Activated T-helper 17 cell treated with anti-CD3 and anti-CD28 coated beads, Interleukin-2, amount 50 U/mL, for 72 hours (primary cell): Measurements from ENCODE around the gene TEX50. TPM values are rescaled to one million over a fixed set of nuclear protein-coding genes. Genes with fewer than 3 reads are reported as not detected.
"Not testable (repeated sequence)": the region's sequence is repeated elsewhere in the genome, so short reads cannot be mapped to it uniquely, and the experiment has no call there.

ENCODE experiments used
- ATAC-seq: fragments of 150-1000 bp; cut with Tn5 transposase; replicated peaks from 2 replicates; pipeline ENCODE4 v1.10.0; 2021; ENCODE audit warnings: mild to moderate bottlenecking, moderate library complexity
- H3K27ac Mint-ChIP-seq: one replicate; pipeline ENCODE4 v1.8.0; 2022; ENCODE audit warnings: mixed read lengths
- H3K27me3 Mint-ChIP-seq: one replicate; pipeline ENCODE4 v1.8.0; 2022; ENCODE audit warnings: mixed read lengths
- H3K36me3 Mint-ChIP-seq: one replicate; pipeline ENCODE4 v1.8.0; 2022; ENCODE audit warnings: low read depth, mild to moderate bottlenecking, mixed read lengths
- H3K4me1 Mint-ChIP-seq: one replicate; pipeline ENCODE4 v1.8.0; 2022; ENCODE audit warnings: mixed read lengths
- H3K4me3 Mint-ChIP-seq: one replicate; pipeline ENCODE4 v1.8.0; 2022; ENCODE audit warnings: mild to moderate bottlenecking, mixed read lengths
- H3K9me3 Mint-ChIP-seq: one replicate; pipeline ENCODE4 v1.8.0; 2022; ENCODE audit warnings: mixed read lengths
- total RNA-seq, 2 donors: library from RNA; stranded (reverse); gene quantifications; one replicate each; pipeline ENCODE4 v1.2.3, GENCODE V29; 2022

TEX50 gene
- total RNA-seq, 2 donors from 2014 or later, result not detected

- Mint-ChIP-seq H3K36me3 (no peaks in the 10 kb centered on the region), H3K9me3 (peaks cover 11% of the 10 kb centered on the region), H3K27ac (no peak overlapping the region), H3K27me3 (no peaks in the 10 kb centered on the region), H3K4me3 (no peak overlapping the region), H3K4me1 (no peaks in the 10 kb centered on the region)
- no peak for ATAC-seq
These were observed 4.0 kb downstream of the TEX50 start for GRCh38 chr1:173639102-173639501.

GRCh38 chr1:173642450-173643139 is 7.5 kb downstream of the TEX50 start:
- not testable (repeated sequence) for ATAC-seq, H3K27me3 Mint-ChIP-seq, H3K36me3 Mint-ChIP-seq, H3K4me3 Mint-ChIP-seq, H3K9me3 Mint-ChIP-seq, H3K4me1 Mint-ChIP-seq
- H3K27ac Mint-ChIP-seq, result peak overlapping the region; percentile 52

DNA sequence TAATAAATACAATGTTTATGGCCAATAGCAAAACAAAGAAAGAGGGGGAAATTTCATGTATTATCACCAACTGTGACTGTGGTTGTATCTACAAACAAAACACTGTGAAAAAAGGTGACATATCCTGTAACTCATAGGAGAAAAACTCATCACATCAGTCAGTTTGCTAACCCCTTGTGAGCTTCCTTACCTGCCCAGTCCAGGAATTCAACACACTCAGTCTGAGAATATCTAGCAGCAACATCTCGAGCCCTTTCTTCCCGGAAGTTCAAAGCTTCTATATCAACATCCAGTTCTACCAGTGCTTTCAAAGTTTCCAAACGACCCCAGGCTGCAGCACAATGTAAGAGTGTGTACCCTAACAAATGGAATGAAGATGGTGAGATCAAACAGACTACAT is 11.5 kb downstream of the TEX50 start:
- H3K27ac Mint-ChIP-seq, result no peak overlapping the region
- H3K4me1 Mint-ChIP-seq, result no peaks in the 10 kb centered on the region
- no peak overlapping the region for H3K4me3 Mint-ChIP-seq
- ATAC-seq, result no peak
- no peaks in the 10 kb centered on the region for H3K9me3 Mint-ChIP-seq
- H3K27me3 Mint-ChIP-seq, result no peaks in the 10 kb centered on the region
- no peaks in the 10 kb centered on the region for H3K36me3 Mint-ChIP-seq

DNA sequence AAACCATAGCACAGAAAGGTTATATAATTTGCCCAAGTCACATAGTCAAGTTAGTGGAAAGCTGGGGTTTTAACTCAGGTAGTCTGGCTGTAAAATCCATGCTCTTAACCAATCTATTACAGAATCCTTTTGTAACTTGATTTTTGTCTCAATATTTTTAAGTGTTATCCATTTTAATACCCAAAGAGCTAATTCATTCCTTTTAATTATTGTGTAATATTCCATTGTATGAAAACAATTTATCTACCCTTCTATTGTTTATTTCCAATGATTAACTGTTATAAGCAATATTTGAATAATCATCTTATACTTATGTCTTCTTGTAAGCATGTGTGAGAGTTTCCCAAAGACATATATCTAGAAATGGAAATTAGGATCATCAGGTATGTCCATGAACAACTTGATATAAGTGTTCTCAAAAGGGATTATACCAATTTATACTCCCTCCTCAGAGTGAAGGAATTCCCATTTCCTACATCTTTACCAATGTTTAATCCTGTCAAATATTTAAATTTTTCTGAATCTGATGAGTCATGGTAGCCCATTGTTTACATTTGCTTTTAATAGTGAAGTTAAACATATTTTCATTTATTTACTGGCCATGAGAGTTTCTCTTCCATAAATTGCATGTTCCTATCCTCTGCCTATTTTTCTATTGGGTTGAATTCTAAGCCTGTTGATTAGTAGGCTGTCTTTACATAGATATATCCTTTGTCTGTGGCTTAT is 13.9 kb downstream of the TEX50 start:
- Mint-ChIP-seq H3K4me3 (no peak overlapping the region), H3K27ac (no peak overlapping the region), H3K4me1 (no peaks in the 10 kb centered on the region), H3K27me3 (peaks cover 6% of the 10 kb centered on the region), H3K9me3 (no peaks in the 10 kb centered on the region), H3K36me3 (no peaks in the 10 kb centered on the region)
- no peak for ATAC-seq

GRCh38 chr1:173660306-173660705 is 25.2 kb downstream of the TEX50 start:
- no peaks in the 10 kb centered on the region for H3K4me1 Mint-ChIP-seq
- ATAC-seq, result no peak
- H3K9me3 Mint-ChIP-seq, result peaks cover 3% of the 10 kb centered on the region
- no peak overlapping the region for H3K27ac Mint-ChIP-seq
- no peaks in the 10 kb centered on the region for H3K27me3 Mint-ChIP-seq
- no peak overlapping the region for H3K4me3 Mint-ChIP-seq
- H3K36me3 Mint-ChIP-seq, result no peaks in the 10 kb centered on the region

DNA sequence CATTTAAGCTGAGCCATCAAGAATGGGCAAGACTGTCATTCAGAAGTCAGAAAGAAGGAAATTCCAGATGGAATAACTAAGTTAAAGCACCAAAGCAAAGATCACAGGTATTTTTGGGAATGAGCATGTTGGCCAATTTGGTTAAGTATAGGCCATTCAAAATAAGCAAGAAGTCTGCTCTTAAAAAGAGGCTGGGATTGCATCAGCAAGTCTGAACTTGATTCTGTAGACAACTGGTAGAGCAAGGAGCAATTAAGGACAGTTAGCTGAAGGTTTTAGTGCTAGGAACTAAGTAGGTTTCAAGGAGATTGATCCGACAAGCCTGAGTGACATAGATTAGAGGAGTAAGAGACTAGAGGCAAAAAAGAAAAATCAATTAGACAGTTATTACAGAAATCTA is 26.1 kb downstream of the TEX50 start:
- Mint-ChIP-seq H3K36me3 (no peaks in the 10 kb centered on the region), H3K4me3 (no peak overlapping the region), H3K27ac (no peak overlapping the region), H3K9me3 (peaks cover 3% of the 10 kb centered on the region), H3K4me1 (no peaks in the 10 kb centered on the region), H3K27me3 (no peaks in the 10 kb centered on the region)
- no peak for ATAC-seq

DNA sequence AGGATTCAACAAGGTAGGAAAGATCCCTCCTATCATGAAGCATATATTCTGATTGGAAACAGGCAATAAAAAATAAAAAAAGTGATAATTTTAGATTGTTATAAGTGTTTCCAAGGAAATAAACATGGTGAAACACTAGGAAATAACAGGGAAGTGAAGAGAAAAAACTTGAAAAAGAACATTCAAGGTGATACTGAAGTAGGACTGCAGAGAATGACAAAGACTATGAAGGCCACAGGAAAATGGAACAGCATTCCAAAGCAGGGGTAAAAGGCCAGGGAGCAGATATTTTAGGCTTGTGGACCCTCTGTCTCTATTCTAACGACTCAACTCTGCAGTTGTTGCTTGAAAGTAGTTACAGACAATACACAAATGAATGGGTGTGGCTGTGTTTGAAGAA is 26.6 kb downstream of the TEX50 start:
- no peak overlapping the region for H3K27ac Mint-ChIP-seq
- no peak overlapping the region for H3K4me3 Mint-ChIP-seq
- no peaks in the 10 kb centered on the region for H3K4me1 Mint-ChIP-seq
- H3K27me3 Mint-ChIP-seq, result no peaks in the 10 kb centered on the region
- no peaks in the 10 kb centered on the region for H3K9me3 Mint-ChIP-seq
- H3K36me3 Mint-ChIP-seq, result no peaks in the 10 kb centered on the region
- no peak for ATAC-seq

DNA sequence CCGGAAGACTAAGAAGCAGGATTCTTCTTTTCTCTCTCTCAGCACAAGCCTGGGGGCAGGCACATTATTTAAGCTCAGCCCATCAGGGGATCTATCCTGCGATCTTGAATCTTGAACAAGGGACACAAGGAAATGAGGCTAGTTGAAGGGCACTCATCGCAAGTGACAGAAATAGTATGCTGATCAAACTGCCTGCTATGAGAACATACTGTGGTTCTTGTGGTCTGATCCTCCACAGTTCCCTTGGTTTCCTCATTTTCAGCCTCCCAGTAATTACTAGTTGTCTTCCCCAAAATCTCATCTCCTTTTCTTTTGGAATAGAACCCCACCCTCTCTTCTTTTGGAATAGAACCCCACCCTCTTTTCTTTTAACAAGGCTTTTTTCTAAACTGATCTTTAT is 28.0 kb downstream of the TEX50 start:
- Mint-ChIP-seq H3K9me3 (no peaks in the 10 kb centered on the region), H3K4me3 (no peak overlapping the region), H3K27ac (no peak overlapping the region), H3K36me3 (no peaks in the 10 kb centered on the region), H3K27me3 (peaks cover 5% of the 10 kb centered on the region), H3K4me1 (no peaks in the 10 kb centered on the region)
- ATAC-seq, result no peak

DNA sequence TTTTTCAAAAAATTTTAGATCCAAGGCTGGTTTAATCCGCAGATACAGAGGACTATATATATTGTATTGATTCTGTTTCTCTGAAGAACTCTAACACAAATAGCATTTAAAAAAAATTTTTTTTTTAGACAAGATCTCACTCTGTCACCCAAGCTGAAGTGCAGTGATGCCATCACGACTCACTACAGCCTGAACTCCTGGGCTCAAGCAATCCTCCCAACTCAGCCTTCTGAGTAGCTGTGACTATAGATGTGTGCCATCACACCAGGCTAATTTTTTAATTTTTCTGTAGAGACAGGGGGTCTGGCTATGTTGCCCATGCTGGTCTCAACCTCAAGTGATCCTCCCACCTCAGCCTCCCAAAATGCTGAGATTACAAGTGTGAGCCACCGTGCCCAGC is 31.5 kb downstream of the TEX50 start:
- Mint-ChIP-seq H3K36me3 (no peaks in the 10 kb centered on the region), H3K4me1 (no peaks in the 10 kb centered on the region), H3K9me3 (no peaks in the 10 kb centered on the region), H3K27me3 (peaks cover 24% of the 10 kb centered on the region), H3K4me3 (no peak overlapping the region), H3K27ac (no peak overlapping the region)
- ATAC-seq, result no peak

- H3K4me1 Mint-ChIP-seq, result no peaks in the 10 kb centered on the region
- H3K27me3 Mint-ChIP-seq, result peaks cover 29% of the 10 kb centered on the region
- H3K27ac Mint-ChIP-seq, result no peak within 1 kb of the TSS
- no peaks in the 10 kb centered on the region for H3K36me3 Mint-ChIP-seq
- H3K9me3 Mint-ChIP-seq, result no peaks in the 10 kb centered on the region
- H3K4me3 Mint-ChIP-seq, result peak within 1 kb of the TSS; percentile 0
- ATAC-seq, result no peak
These were observed 34.4 kb downstream of the TEX50 start, which contains the start of gene ANKRD45 for GRCh38 chr1:173669491-173669941. TSS of gene ANKRD45 (minus strand) at chr1:173669851. CDS start at chr1:173659418, 10,433 bp downstream.

GRCh38 chr1:173674496-173674895 is 39.4 kb downstream of the TEX50 start:
- H3K9me3 Mint-ChIP-seq, ATAC-seq, H3K4me1 Mint-ChIP-seq, H3K36me3 Mint-ChIP-seq, H3K4me3 Mint-ChIP-seq, H3K27ac Mint-ChIP-seq: not testable (repeated sequence)
- H3K27me3 Mint-ChIP-seq, result peaks cover 22% of the 10 kb centered on the region

DNA sequence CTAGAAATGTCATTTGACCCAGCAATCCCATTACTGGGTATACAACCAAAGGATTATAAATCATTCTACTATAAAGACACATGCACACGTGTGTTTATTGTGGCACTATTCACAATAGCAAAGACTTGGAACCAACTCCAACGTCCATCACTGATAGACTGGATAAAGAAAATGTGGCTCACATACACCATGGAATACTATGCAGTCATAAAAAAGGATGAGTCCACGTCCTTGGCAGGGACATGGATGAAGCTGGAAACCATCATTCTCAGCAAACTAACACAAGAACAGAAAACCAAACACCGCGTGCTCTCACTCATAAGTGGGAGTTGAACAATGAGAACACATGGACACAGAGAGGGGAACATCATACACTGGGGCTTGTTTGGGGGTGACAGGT is 45.0 kb downstream of the TEX50 start:
- not testable (repeated sequence) for H3K4me3 Mint-ChIP-seq, ATAC-seq, H3K36me3 Mint-ChIP-seq, H3K27ac Mint-ChIP-seq, H3K27me3 Mint-ChIP-seq, H3K9me3 Mint-ChIP-seq, H3K4me1 Mint-ChIP-seq

DNA sequence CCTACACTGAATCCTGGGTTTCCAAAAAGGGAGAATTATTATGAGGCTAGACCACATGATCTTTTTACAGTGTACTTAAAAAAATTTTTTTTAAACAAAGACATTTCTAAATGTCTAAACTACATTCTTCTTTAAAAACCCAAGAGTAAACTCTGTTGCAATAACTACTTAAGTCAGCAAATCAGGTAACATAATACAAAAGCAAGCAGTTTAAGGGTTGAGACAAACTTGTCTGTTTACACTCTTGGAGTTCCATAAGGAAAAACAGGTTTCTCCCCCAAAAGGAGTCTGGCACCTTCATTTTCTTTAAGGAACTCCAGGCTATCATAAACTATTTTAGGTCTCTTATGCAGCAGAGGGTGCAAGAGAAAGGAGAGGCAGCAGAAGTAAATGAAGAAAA is 47.0 kb downstream of the TEX50 start:
- no peaks in the 10 kb centered on the region for H3K4me1 Mint-ChIP-seq
- no peak overlapping the region for H3K27ac Mint-ChIP-seq

GRCh38 chr1:173683838-173684237 is 48.7 kb downstream of the TEX50 start:
- H3K4me3 Mint-ChIP-seq, ATAC-seq, H3K27me3 Mint-ChIP-seq, H3K4me1 Mint-ChIP-seq, H3K27ac Mint-ChIP-seq, H3K9me3 Mint-ChIP-seq, H3K36me3 Mint-ChIP-seq: not testable (repeated sequence)

More for the DNA sequence above, 47.0 kb downstream of the TEX50 start:
- H3K27me3 Mint-ChIP-seq, result peaks cover 4% of the 10 kb centered on the region
- H3K4me3 Mint-ChIP-seq, result no peak overlapping the region
- ATAC-seq, result no peak
- no peaks in the 10 kb centered on the region for H3K36me3 Mint-ChIP-seq
- peaks cover 3% of the 10 kb centered on the region for H3K9me3 Mint-ChIP-seq

GRCh38 chr1:173685121-173685520 is 50.0 kb downstream of the TEX50 start:
- H3K4me3 Mint-ChIP-seq, ATAC-seq, H3K27ac Mint-ChIP-seq, H3K27me3 Mint-ChIP-seq, H3K9me3 Mint-ChIP-seq, H3K36me3 Mint-ChIP-seq, H3K4me1 Mint-ChIP-seq: not testable (repeated sequence)
